ENCODE data around the gene ADGRV1.
"Not testable (repeated sequence)": the region's sequence is repeated elsewhere in the genome, so short reads cannot be mapped to it uniquely, and the experiment has no call there.

The ADGRV1 gene

DNA sequence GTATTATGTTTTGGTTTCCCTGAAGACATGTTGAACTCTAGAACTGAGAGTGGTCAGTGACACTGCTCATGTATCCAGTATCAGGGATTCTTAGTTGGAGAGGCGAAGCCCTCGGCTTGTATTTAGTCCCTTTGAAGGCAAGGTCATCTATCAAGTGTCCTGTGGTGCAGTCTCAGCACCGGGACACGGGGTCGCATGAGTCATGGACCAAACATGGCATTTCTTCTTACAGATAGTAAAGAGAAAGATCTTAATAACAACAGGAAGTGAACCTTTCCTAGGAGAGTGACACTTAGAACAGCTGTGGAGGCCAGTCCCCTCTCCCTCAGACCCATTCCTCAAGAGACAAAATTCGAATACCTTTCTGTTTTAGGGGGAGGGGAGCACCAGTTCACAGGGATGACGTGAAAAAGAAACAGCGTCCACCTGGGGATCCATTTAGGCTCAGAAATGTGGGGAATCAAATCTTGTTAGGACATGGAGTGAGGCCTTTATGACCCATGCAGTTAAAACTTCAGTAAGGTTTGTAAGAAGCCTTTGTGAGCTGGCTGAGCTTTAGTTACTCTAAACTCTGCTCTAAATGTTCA is 86.5 kb downstream of the ADGRV1 start:
- DNase-seq (ENCODE audit: low read depth in 2 of 2) = no peak

DNA sequence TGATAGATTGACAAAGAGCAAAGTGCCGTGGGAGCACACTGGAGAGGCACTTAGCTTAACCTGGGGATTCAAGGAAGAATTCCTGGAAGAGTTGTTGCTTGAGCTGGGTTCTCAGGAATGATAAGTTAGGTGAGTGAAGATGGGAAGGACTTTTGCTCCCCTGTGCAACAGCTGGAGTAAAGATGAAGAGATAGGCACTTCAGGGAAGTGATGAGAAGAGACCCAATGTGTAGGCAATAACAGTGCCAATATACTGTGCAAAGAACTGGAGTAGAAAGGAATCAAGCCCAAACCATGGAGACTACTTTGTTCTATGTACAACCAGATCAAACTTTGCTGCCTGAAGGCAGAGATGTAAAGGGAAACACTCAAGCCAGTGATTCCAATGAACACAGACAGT is 92.2 kb downstream of the ADGRV1 start:
- no peak for DNase-seq (ENCODE audit: low read depth in 2 of 2)

GRCh38 chr5:90654215-90654614 is 95.6 kb downstream of the ADGRV1 start:
- no peak for DNase-seq (ENCODE audit: low read depth in 2 of 2)

GRCh38 chr5:90655423-90655822 is 96.8 kb downstream of the ADGRV1 start:
- no peak for DNase-seq (ENCODE audit: low read depth in 2 of 2)

GRCh38 chr5:90657030-90657429 is 98.4 kb downstream of the ADGRV1 start:
- no peak for DNase-seq (ENCODE audit: low read depth in 2 of 2)

- DNase-seq (ENCODE audit: low read depth in 2 of 2) = no peak
Observed at GRCh38 chr5:90657788-90658187, 99.2 kb downstream of the ADGRV1 start.

- DNase-seq (ENCODE audit: low read depth in 2 of 2) = no peak
Observed at GRCh38 chr5:90658620-90659019, 100.0 kb downstream of the ADGRV1 start.

DNA sequence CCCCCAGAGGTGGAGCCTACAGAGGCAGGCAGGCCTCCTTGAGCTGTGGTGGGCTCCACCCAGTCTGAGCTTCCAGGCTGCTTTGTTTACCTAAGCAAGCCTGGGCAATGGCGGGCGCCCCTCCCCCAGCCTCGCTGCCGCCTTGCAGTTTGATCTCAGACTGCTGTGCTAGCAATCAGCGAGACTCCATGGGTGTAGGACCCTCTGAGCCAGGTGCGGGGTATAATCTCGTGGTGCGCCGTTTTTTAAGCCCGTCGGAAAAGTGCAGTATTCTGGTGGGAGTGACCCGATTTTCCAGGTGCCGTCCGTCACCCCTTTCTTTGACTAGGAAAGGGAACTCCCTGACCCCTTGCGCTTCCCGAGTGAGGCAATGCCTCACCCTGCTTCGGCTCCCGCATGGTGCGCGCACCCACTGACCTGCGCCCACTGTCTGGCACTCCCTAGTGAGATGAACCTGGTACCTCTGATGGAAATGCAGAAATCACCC is 109.5 kb downstream of the ADGRV1 start:
- DNase-seq (ENCODE audit: low read depth in 2 of 2) = not testable (repeated sequence)

- no peak for DNase-seq (ENCODE audit: low read depth in 2 of 2)
Observed at GRCh38 chr5:90675222-90675621, 116.6 kb downstream of the ADGRV1 start.

- DNase-seq (ENCODE audit: low read depth in 2 of 2) = no peak
Observed at GRCh38 chr5:90680921-90681563, 122.4 kb downstream of the ADGRV1 start.

DNA sequence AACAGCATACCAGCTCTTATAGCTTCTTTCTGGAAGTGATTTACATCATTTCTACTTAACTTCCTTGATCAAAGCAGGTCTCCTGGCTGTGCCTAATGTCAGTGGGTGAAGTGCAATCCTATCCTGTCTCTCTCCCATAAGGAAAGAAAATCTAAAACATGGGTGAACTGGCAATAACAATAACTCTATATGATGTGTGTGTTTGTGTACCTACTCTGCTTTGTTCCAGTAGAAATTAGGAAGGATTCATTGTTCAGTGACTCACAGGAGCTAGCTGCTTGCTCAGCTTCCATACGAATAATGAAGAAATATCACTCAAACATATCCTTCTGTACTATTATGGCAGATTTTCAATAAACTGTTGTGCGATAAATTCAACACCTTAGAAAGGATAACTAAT is 123.7 kb downstream of the ADGRV1 start:
- no peak for DNase-seq (ENCODE audit: low read depth in 2 of 2)

GRCh38 chr5:90685425-90686022 is 126.9 kb downstream of the ADGRV1 start:
- no peak for DNase-seq (ENCODE audit: low read depth in 2 of 2)

DNA sequence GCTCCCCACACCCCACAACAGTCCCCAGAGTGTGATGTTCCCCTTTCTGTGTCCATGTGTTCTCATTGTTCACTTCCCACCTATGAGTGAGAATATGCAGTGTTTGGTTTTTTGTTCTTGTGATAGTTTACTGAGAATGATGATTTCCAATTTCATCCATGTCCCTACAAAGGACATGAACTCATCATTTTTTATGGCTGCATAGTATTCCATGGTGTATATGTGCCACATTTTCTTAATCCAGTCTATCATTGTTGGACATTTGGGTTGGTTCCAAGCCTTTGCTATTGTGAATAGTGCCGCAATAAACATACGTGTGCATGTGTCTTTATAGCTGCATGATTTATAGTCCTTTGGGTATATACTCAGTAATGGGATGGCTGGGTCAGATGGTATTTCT is 127.8 kb downstream of the ADGRV1 start:
- DNase-seq (ENCODE audit: low read depth in 2 of 2) = not testable (repeated sequence)

GRCh38 chr5:90687458-90687857 is 128.9 kb downstream of the ADGRV1 start:
- not testable (repeated sequence) for DNase-seq (ENCODE audit: low read depth in 2 of 2)

- no peak for DNase-seq (ENCODE audit: low read depth in 2 of 2)
Observed at GRCh38 chr5:90689064-90689463, 130.5 kb downstream of the ADGRV1 start.

GRCh38 chr5:90690307-90690706 is 131.7 kb downstream of the ADGRV1 start:
- DNase-seq (ENCODE audit: low read depth in 2 of 2) = no peak

DNA sequence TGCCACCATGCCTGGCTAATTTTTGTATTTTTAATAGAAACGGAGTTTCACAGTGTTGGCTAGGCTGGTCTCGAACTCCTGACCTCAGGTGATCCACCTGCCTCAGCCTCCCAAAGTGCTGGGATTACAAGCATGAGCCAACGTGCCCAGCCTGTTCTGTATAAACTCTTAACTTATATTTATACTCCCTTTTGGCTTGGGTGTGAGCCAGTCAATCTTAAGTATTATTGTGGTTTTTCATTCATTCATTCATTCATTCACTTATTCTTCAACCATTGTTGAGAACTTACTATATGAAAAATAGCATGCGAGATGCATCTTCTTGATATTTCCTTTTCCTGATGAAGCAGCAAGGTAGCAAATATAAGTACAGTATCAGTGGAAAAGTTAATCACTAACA is 132.9 kb downstream of the ADGRV1 start:
- DNase-seq (ENCODE audit: low read depth in 2 of 2) = no peak

GRCh38 chr5:90696153-90696552 is 137.6 kb downstream of the ADGRV1 start:
- no peak for DNase-seq (ENCODE audit: low read depth in 2 of 2)

DNA sequence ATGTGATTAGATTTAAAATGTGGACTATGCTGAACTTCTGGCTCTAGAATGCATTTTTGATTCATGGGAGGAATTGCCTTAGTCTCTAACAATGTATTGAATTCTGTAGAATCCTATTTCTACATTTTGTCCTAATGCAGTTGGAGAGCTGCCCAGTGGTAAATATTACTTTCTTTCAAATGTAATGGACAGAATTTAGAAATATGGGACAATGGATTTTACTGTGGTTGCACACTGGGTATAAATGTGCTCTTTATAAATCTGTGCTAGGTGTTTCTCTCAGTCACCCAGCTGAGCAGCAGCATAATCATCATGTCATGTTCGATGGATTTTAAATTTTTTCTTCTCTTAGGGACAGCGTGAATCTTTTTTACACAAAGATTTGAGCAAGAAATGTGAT is 141.7 kb downstream of the ADGRV1 start:
- no peak for DNase-seq (ENCODE audit: low read depth in 2 of 2)

DNA sequence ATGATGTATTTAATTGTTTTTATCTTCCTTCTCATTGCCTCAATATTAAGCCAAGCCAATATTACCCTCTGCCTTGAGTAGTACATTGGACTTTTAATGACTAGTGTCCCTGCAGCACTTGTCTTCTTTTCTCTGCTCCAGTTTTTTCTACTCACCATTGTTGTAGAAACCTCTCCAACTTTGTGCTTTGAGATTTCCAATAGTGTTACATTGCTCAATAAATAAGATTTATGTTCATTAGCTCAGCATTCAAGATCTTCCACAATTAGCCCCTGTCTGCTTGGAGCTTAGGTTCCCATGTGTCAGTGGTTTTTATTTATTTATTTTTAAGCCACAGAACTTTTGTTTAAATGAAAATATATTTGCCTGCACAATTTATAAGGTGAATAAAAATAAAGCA is 145.3 kb downstream of the ADGRV1 start:
- DNase-seq (ENCODE audit: low read depth in 2 of 2) = no peak

- no peak for DNase-seq (ENCODE audit: low read depth in 2 of 2)
Observed at GRCh38 chr5:90707698-90708097, 149.1 kb downstream of the ADGRV1 start.

GRCh38 chr5:90709323-90710155 is 150.9 kb downstream of the ADGRV1 start:
- DNase-seq (ENCODE audit: low read depth in 2 of 2) = no peak
